NCI-H2196 (cell line): ENCODE results near the gene CCR2.
"Not testable (repeated sequence)": the region's sequence is repeated elsewhere in the genome, so short reads cannot be mapped to it uniquely, and the experiment has no call there.

ENCODE experiments used
- DNase-seq: peaks from one replicate; lab custom pipeline; 2025; ENCODE audit not compliant: unreplicated experiment; lab: John Stamatoyannopoulos, UW

Gene CCR2

DNA sequence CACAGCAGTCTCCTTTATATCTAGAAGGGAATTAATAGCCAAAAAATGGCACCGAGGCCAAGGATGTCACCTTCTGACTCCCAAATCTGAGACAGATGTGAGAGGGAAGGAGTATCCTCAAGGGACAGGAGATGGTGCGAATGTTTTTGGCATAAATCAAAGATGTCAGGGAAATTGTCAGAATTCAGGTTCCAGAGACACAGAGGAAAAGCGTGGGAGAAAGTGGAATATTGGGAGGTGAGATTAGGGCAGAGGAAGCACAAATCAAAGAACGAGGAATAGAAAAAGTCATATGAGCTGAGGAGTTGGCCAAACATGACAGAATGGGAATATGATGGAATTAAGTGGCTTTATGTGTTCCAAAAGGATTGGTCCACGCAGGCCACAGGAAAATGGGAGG lies 46.9 kb downstream of the CCR2 start:
- no peak for DNase-seq

DNA sequence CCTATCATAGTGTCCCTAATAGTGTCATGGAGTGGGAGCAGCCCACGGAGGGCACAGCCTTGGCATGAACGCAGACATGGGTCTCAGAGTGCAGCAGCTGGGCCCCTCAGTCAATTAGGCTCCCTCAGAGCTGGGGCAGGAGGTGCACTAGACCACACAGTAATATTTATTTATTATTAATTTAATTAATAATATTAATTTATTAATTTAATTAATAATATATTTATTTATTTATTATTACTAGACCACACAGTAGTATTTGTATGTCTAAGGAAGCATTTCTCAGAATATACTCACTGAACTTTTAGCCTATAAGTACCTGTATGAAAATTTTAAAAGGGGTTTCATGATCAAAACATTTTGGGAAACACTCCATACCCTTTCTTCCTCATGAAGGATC lies 47.7 kb downstream of the CCR2 start:
- DNase-seq = no peak

DNA sequence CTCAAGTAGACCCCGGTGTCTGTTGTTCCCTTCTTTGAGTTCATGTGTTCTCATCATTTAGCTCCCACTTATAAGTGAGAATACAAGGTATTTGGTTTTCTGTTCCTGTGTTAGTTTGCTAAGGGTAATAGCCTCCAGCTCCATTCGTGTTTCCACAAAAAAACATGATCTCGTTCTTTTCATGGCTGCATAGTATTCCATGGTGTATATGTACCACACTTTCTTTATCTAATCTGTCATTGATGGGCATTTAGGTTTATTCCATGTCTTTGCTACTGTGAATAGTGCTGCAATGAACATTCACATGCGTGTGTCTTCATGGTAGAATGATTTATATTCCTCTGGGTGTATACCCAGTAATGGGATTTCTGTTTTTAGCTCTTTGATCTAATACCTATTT lies 49.0 kb downstream of the CCR2 start:
- not testable (repeated sequence) for DNase-seq

DNA sequence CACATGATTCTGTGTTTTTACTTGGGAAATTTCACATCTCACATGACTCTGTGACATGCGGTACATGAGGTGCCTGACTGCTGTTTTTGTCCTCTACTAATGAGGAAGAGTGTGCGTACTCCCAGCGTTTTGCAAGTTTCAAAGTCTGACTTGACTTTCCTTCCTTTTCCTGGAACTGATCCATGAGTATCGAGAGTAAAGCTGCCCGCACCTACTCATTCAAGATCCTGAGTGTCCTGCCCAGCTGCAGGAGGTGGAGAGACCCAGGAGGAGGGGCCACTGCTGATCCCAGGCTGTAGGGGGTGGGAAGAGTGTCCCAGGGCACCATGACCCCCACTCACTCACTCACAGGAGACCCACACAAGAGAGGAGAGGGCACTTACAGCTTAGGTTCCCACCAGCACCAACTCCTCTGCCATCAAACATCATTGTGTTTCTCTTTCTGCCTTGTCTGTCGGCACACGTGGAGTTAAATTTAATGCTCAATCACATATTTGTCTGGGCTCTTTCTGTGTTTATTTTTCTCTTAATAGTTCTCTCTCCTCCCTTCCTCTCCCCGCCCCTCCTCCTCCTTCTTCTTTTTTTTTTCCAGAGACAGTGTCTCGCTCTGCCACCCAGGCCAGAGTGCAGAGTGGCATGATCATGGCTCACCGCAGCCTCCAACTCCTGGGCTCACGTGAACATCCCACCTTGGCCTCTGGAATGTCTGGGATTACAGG lies 51.5 kb downstream of the CCR2 start:
- no peak for DNase-seq

DNA sequence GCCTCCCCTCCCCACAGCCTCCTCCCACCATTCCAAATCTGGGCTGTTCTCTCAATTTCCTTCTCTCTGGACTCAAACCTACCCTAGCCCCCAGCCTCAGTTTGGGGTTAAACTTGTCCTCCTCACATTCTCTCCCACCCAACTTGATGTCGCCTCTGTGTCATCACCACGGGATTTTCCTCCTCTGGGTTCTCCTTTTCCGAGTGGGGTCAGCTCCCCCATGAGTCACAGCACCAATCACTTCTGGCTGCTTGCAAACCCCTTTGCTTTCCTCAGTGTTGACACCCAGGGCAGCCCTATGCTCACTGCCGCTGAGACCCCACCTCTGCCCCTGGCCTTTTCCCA lies 52.5 kb downstream of the CCR2 start:
- DNase-seq = no peak

DNA sequence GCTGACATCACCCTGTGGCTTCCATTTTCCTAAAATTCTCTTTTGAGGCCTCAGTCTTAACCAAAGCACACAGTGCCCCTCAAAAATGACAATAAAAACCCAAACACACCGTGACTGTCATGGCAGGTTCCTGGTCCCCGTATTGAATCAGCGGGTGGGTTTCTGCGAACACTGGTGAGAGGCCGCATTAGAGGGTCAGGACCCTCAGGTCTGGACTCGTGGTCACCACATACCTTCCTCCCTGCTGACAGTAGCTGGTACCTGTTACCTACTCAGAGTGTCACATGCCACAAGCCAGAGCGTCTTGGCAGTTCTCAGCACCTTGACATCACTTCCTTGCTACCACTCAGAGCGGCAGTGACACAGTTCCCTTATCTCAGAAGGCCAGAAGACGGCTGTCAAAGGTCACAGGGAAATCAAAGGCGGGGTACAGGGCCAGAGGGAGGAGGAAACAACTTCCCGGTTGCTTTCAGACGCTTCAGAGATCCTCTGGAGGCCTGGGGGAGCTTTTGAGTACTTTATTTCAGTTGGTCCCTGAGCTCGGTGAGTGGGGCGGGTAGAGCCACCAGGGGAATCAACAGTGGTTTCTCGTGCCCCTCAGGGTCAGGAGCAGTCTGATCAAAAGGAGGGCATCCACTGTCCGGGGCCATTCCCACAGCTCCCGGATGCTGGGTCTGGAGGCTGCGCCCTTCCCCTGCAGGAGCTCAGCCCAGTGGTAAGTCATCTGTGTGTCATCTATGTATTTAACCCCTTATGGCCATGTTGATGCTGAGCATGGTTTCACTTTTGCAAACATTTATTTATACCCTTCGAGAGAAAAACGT lies 53.1 kb downstream of the CCR2 start, which contains the start of the genes CCR5AS and CCRL2:
CCR5AS (minus strand) TSS at position 279 of the 824 bp plus-strand sequence.
CCRL2 (plus strand) TSS at position 472 of the 824 bp plus-strand sequence. CDS start 821 bp downstream, outside the sequence.
- no peak for DNase-seq

DNA sequence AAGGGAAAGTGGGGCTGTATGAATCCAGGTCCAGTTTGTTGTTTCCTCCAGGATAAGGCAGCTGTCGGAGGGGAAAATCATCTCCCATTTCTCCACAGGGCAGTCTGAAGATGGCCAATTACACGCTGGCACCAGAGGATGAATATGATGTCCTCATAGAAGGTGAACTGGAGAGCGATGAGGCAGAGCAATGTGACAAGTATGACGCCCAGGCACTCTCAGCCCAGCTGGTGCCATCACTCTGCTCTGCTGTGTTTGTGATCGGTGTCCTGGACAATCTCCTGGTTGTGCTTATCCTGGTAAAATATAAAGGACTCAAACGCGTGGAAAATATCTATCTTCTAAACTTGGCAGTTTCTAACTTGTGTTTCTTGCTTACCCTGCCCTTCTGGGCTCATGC lies 54.1 kb downstream of the CCR2 start:
- DNase-seq = no peak

DNA sequence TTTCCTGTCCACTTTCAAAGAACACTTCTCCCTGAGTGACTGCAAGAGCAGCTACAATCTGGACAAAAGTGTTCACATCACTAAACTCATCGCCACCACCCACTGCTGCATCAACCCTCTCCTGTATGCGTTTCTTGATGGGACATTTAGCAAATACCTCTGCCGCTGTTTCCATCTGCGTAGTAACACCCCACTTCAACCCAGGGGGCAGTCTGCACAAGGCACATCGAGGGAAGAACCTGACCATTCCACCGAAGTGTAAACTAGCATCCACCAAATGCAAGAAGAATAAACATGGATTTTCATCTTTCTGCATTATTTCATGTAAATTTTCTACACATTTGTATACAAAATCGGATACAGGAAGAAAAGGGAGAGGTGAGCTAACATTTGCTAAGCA lies 54.9 kb downstream of the CCR2 start:
- DNase-seq = no peak

DNA sequence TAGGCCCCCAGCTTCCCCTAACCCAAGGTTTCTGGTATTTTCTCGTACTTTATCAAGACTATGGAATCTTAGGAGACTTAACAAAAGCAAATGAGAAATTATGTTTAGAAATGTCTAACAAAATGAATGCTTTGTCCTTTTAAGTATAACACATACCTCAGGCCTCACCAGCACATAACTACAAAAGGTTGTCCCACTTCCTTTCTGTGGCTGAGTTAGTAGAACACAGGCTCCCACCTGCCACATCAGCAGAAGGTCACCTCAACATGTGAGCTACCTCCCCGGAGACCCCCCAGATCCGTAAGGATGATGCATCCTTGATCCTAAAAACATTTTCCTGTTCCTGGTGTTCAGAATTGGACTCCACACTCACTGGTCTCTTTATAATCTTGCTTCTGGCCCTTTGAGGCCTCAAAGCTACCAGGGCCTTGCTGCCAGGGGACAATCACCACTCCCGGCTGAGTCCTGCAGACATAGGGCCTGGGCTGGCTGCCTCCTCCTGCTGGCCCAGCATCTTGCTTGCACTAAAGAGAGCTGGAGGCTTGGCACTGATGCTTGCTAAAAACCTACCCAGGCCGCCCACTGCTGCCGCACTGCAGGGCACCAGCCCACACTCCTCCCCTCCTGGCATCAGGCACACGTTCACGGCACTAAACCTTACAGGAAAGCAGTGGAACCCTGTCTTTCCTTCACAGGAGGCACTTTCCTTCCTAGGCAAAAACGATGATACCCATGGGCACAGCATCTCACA lies 56.0 kb downstream of the CCR2 start:
- DNase-seq = no peak
